Choroid plexus epithelial cell (primary cell): Measurements from ENCODE around the gene DDB1.

Experiments used
- DNase-seq: peaks from one replicate; pipeline ENCODE4 v3.0.0-alpha.2; 2010; ENCODE audit warnings: low read depth
- H3K4me3 ChIP-seq: 2 replicates; pipeline ENCODE4 v1.5.1; 2011; ENCODE audit warnings: low read depth, mild to moderate bottlenecking, control low read depth, low read length, moderate library complexity
- TF ChIP-seq, protein P1 (sequence below): conservative IDR thresholded peaks from 2 replicates; pipeline ENCODE4 v1.5.1; 2011; ENCODE audit warnings: low read depth, mild to moderate bottlenecking, control low read depth, inconsistent platforms, low read length, moderate library complexity

Gene DDB1

GRCh38 chr11:61335355-61335710 lies 2.4 kb upstream of the DDB1 start:
- TF ChIP-seq, protein P1, sequence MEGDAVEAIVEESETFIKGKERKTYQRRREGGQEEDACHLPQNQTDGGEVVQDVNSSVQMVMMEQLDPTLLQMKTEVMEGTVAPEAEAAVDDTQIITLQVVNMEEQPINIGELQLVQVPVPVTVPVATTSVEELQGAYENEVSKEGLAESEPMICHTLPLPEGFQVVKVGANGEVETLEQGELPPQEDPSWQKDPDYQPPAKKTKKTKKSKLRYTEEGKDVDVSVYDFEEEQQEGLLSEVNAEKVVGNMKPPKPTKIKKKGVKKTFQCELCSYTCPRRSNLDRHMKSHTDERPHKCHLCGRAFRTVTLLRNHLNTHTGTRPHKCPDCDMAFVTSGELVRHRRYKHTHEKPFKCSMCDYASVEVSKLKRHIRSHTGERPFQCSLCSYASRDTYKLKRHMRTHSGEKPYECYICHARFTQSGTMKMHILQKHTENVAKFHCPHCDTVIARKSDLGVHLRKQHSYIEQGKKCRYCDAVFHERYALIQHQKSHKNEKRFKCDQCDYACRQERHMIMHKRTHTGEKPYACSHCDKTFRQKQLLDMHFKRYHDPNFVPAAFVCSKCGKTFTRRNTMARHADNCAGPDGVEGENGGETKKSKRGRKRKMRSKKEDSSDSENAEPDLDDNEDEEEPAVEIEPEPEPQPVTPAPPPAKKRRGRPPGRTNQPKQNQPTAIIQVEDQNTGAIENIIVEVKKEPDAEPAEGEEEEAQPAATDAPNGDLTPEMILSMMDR: no peak
- H3K4me3 ChIP-seq: no peak overlapping the region
- DNase-seq: no peak

DNA sequence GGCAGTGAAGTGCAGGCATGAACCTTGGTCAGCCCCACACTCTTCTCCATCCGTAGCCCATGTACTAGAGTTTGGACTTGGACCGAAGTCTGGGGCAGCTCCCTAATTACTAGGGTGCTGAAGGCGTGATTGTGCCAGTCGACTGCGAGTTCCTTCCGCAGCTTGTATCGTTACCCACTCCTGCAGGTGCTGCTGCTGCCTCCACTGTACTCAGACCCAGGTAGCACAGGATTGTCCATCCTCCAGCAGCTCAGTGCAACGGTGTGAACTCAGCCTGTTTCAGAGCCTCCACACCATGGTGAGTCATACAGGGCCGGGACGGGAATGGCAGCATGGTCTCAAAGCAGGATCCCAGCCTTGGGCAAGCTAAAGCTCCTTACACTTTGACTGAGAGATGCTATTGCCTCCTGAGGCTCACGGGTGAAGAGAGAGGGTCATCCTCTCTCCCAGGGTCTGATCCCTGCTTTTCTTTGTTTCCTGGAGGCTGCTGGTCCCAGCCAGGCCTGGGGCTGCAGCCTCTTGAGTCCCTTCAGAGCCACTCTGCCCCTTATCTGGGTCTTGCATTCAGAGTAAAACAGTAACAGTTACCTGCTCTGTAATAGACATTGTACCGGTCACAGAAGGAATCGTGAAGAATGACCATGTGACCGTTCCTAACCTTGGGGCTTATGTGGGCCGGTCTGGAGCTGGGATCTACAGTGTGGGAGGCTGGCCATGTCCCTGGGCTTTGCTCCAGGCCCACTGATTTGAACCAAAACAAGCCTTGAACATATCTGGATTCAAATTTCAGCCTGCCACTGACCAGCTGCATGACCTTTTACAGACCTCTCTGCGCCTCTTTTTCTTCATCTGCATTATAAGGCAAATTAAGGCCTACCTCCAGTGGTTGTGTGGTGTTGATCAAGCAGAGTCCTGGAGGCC lies 1.8 kb upstream of the DDB1 start:
- TF ChIP-seq, protein P1: no peak
- peak; percentile 63 for DNase-seq
- no peak overlapping the region for H3K4me3 ChIP-seq

GRCh38 chr11:61333550-61334433 lies 887 bp upstream of the DDB1 start:
- TF ChIP-seq, protein P1: no peak
- peak overlapping the region; percentile 98 for H3K4me3 ChIP-seq
- no peak for DNase-seq

GRCh38 chr11:61332281-61332796 lies 566 bp downstream of the DDB1 start:
- peak; percentile 43 for DNase-seq
- TF ChIP-seq, protein P1: no peak

DNA sequence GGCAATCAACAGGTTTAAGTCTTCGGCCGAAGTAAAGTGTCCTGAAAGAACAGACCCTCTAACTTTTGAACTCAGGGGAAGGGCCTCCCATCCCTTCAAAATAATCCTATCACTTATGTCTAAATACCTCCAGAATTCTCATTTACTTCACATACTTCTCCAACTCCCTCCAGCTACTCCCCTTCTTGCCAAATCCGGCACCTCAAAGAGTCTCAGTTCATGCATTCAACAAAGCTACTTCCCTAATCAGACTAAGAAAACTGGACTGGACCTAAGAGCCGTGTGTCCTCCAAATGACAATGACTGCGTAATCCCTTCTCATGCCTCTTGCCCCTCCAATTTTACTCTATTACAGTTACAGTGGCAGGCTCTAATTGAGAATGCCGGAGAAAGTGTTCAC lies 1.3 kb downstream of the DDB1 start:
- H3K4me3 ChIP-seq: peak overlapping the region; percentile 98
- TF ChIP-seq, protein P1: no peak
- DNase-seq: no peak

More at GRCh38 chr11:61332281-61332796, 566 bp downstream of the DDB1 start:
- peak overlapping the region; percentile 98 for H3K4me3 ChIP-seq

DNA sequence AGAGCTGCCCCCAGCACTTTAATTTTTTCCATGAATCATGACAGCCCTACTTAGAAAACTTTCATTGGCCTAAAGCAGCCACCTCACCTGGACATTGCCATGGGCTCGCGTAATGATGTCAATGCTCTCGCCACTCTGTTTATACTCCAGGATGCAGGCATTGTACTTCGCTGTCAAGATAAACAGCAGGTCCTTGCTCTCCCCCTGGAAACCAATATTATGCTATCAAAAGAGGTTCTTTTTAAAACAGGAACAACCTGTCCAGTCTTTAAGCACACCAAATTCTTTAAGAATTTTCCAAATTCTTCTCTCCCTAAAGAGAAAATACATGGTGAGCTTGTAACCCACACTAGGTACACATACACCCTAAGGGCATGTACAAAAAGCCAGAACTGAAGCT lies 3.0 kb downstream of the DDB1 start:
- TF ChIP-seq, protein P1: no peak
- DNase-seq: no peak

More for the DNA sequence above, 3.0 kb downstream of the DDB1 start:
- H3K4me3 ChIP-seq: no peak overlapping the region
